Retinal pigment epithelial cell (primary cell): ENCODE data around the gene SCRN1.

Experiments used
- DNase-seq: peaks from one replicate; pipeline ENCODE4 v3.0.0-alpha.2; 2010; ENCODE audit warnings: low read depth
- H3K4me3 ChIP-seq: 2 replicates; pipeline ENCODE4 v1.5.1; 2011; ENCODE audit warnings: mild to moderate bottlenecking, low read length, control low read depth, moderate library complexity
- CTCF ChIP-seq: conservative IDR thresholded peaks from 2 replicates; pipeline ENCODE4 v1.5.1; 2011; ENCODE audit warnings: low read depth, low read length, control low read depth, inconsistent platforms

Gene SCRN1

DNA sequence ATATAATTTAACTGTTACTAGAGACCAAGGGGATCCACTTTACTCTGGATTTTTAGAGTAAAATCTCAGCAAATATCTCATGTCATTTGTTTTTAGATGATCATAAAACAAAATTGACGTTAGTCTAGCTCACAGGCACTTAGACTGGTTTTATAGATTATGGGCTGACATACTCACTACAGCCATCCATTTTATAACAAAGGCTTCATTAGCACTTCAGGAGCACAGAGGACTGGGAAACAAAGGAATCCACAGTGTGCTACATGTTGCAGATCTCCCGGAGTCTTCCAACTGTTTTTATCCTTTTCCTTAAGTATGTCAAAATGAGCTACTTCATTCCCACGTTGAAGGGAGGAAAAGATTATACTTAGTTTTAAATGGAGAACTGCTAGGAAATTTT is 15.9 kb upstream of the SCRN1 start:
- no peak for TF ChIP-seq CTCF
- H3K4me3 ChIP-seq: no peak overlapping the region
- DNase-seq: no peak

DNA sequence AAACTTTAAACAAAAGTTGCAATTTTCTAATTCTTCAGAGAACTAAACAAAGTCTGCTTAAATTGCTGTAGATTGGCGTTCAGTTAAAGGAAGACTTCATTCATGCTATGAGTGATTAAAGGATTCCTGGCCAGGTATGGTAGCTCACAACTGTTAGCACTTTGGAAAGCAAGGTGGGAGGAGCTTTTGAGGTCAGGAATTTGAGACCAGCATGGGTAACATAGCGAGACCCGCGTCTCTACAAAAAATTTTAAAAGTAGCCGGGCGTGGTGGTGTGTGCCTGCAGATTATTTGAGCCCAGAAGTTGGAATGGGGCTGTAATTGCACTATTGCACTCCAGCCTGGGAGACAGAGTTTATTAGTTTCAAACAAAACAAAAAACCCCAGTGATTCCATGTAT is 13.5 kb upstream of the SCRN1 start:
- H3K4me3 ChIP-seq: no peak overlapping the region
- no peak for TF ChIP-seq CTCF
- DNase-seq: no peak

DNA sequence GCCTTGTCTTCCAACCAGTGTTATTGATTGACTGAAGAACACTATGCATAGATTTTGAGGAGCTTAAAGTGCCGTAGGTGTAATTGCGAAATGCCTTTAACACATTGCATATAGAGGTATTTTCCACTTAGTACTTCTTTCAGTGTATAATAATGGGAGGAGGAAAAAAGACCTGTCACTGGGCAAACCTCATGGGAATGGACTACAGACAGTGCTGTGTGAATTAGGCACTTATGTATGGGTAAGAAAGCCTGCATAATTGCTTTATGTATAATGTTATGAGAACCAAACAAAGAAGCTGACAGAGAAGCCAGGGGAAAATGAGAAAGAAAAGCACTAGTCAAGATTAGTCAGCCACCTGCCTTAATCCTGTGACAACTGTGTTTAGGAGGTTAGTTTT is 12.4 kb upstream of the SCRN1 start:
- no peak for DNase-seq
- TF ChIP-seq CTCF: no peak
- no peak overlapping the region for H3K4me3 ChIP-seq

- DNase-seq: no peak
- H3K4me3 ChIP-seq: no peak overlapping the region
- no peak for TF ChIP-seq CTCF
These were observed 8.9 kb upstream of the SCRN1 start for GRCh38 chr7:29998489-29998888.

DNA sequence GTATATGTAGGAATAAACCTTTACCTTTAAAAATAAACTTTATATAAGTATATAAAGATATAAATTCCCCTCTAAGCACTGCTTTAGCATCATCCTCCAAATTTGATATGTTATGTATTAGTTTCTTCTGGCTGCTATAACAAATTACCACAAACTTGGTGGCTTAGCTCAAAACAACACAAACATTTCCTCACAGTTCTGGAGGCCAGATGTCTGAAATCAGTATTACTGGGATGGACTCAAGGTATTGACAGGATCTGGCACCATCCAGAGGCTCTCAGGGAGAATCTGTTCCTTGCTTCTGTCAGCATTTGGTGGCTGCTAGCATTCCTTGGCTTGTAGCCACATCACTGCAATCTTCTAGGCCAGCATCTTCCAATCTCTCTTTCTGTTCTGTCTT is 6.7 kb upstream of the SCRN1 start:
- no peak for DNase-seq
- TF ChIP-seq CTCF: no peak
- no peak overlapping the region for H3K4me3 ChIP-seq

DNA sequence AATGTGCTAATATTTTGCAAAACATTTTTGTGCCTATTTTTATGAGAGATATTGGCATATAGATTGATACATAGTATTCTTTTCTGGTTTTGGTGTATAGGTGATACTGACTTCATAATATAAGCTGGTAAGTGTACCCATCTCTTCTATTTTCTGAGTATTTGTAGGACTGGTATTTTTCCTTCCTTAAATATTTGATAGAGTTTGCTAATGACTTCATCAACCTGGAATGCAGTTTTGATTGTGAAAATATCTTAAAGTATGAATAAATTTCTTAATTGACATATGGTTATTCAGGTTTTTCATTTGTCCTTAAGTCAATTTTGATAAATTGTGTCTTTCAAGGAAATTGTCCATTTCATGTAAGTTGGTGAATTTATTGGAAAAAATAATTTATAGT is 6.1 kb upstream of the SCRN1 start:
- DNase-seq: no peak
- no peak for TF ChIP-seq CTCF
- no peak overlapping the region for H3K4me3 ChIP-seq

DNA sequence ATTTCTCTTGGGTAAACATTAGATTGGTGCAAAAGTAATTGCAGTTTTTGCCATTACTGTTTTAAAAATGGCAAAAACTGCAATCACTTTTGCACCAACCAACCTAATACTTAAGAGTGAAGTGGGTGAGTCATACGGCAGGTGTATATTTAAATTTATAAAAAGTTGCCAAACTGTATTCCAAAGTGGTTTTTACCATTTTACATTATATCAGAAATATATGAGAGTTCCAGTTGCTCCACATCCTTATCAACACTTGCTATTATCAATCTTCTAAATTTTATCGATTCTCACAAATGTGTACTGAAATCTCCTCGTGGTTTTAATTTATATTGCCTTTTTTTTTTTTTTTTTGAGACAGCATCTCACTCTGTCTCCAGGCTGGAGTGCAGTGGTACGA is 3.5 kb upstream of the SCRN1 start:
- H3K4me3 ChIP-seq: no peak overlapping the region
- DNase-seq: no peak
- TF ChIP-seq CTCF: no peak
